GM10847 (cell line): ENCODE results near the gene VCX.
"Not testable (repeated sequence)": the region's sequence is repeated elsewhere in the genome, so short reads cannot be mapped to it uniquely, and the experiment has no call there.

ENCODE experiments used
- POLR2A ChIP-seq: IDR thresholded peaks from 2 replicates; pipeline ENCODE4 v1.6.1; 2011; ENCODE audit not compliant: insufficient read length; ENCODE audit errors: extremely low read depth

The VCX gene

DNA sequence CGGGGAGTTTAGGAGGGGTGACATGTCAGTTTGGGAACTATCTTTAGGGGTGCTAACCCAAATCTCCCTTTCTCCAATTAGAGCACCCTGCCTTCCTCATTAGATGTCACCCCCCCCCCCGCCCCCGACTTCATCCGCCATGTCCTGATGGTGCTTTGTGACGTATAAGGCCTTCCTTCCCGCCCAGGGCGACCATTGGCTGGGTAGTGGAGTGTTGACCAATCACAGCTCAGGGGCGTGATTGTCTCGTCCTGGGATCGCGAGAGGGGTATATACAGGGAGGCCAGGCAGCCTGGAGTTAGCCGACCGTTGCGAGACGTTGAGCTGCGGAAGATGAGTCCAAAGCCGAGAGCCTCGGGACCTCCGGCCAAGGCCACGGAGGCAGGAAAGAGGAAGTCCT lies at the start of gene VCX:
TSS of gene VCX (plus strand) at position 301 of the 400 bp plus-strand sequence. CDS start at position 334, 33 bp downstream.
- TF ChIP-seq POLR2A, result not testable (repeated sequence)

DNA sequence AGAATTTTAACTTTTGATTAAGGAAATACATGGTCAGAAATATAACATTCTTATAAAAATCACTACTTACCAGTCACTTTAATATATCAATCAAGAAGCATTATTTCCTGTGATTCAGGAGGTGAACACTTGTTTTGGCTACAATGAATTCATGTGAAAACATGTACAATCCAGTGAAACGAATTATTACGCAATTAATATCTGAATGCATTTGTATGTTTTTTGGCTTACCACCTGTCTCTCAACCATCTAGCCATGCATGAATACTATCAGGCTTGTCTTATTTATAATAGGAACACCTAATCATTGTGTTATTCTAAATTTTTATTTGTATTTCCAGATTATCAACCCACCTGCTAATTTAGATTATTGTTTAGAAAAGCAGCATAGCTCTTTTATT lies 44.6 kb upstream of the VCX start:
- no peak for TF ChIP-seq POLR2A

DNA sequence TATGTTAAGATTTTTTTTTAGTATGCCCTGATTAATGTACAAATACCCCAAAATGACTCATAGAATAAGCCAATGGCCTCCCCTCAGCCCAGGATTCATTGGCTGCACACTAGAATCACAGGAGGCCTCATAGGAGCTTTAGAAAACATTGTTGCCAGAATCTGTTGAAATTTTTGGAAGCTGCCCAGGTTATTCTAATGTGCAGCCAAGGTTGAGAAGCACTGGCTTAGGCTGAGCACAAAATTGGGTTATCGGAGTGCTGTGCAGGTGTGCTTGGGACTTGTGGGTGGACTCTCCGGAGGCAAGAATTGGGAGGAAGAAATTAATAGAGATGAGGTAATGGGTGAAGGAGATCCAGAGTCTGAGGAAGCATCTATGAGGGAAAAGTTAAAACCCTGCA lies 41.3 kb upstream of the VCX start:
- TF ChIP-seq POLR2A, result no peak

GRCh38 chrX:7815166-7815805 lies 27.7 kb upstream of the VCX start:
- TF ChIP-seq POLR2A, result no peak

DNA sequence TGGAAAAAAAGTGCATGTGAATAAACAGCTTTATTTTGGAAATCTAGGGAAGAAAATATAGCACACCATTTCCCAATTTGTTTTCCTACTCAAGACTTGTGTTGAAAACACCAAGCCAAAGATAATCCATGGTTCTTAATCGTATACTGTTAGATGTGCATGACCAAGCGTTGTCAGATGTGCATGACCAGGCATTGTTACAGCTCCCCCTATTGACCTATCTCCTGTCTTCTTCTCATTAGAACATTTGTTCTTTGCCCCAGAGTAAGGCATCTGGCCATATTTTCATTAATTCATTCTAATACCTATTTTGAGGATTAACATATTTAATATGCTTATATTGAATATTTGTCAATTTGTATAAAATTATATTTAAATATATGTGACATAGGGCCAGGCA lies 14.4 kb upstream of the VCX start:
- no peak for TF ChIP-seq POLR2A

DNA sequence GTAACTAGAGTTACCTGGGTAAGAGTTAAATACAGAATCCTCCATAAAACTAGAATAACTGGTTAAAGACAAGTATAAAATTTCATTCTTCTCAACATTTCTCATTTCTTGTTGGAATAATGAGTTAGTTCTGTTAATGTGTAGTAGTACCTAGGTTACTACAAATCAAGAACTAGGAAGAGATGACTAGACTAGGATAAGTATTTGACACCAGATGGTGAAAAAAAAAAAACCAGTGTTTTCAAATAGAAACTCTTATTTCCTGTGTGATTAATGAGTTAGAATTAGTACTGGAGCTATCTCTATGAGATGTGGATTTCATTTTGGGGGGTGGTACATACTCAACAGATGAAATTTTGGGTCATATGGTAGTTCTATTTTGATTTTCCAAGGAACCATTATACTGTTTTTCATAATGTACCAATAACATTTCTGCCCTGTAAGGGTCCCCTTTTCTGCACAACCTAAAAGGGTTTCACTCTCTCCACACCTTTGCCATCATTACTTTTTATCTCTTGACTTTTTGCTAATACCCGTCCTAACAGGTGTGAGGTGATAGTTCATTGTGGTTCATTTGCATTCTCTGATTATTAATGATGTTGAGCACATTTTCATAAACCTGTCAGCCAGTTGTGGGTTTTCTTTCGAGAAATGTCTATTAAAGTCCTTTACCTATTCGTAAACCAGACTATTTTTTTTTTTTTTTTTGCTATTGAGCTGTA lies 1.7 kb upstream of the VCX start:
- TF ChIP-seq POLR2A, result no peak

DNA sequence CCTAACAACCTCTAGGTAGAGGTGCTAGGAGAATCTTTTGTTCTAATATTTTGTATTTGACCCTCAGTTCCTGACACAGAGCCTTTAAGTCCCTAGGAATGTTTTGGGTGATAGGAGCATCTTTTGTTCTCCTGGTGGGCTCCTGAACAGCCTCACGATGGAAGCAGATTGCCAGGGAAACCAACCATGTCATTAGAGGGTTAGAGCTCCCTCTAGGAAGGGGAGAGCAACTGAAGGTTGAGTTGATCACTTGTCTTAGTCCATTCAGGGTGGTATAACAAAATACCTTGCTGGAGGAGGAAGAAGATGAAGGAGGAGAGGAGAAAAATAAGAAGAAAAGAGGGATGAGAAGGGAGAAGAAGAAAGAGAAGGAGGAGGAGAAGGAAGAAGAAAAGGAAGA lies 9.2 kb downstream of the VCX start:
- TF ChIP-seq POLR2A, result no peak

- TF ChIP-seq POLR2A, result no peak
Measured at GRCh38 chrX:7872042-7872441, 29.1 kb downstream of the VCX start.

- TF ChIP-seq POLR2A, result no peak
Measured at GRCh38 chrX:7876957-7877356, 34.0 kb downstream of the VCX start.

DNA sequence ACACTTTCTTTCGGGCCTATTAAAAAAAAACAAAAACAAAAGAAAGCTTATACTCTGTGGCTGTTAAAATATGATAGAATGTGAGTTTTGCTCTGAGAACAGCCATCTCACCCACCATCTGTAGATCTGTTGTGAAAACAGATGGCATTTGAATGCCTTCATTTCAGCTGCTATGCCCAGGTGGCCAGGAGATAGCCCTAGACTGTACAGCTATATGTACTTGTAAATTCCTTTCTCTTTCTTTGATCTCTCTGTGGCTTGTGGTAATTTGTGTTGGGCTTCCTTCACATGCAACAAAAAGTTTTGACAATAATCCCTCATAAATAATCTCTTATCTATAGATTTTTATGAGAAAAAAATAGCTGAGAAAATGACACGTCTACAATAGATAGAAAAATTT lies 46.2 kb downstream of the VCX start:
- TF ChIP-seq POLR2A, result no peak

DNA sequence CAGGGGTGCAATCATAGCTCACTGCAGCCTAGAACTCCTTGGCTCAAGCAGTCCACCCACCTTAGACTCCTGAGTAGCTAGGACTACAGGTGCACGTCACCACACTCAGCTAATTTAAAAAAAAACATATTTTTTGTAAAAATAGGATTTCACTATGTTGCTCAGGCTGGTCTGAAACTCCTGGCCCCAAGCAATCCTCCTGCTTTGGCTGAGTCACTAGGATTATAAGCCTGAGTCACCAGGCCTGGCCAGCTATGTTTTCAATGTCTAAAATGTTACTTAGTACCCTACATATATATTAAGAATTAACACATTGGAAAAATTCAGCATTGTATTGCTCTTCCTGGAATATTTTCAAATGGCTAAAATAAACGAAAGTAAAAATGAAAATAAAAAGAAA lies 46.7 kb downstream of the VCX start:
- no peak for TF ChIP-seq POLR2A

DNA sequence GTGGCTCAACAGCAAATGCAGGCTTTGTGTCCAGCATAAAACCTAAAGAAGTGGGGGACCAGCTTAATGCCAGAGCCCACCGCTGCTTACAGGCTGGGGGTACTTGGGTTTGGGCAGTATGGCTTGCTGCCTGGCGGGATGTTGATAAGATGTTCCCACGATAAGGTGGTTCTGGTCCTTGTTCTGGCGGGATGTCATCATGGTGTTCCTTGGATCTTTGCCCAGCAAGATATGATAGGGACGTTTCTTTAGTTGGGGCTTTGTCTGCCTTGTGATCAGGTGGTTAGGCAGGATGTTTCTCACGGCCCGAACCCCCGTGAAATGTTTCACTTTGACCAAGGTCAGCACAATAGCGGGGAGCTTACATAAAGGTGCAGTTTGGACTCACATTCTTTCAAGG lies 49.0 kb downstream of the VCX start:
- no peak for TF ChIP-seq POLR2A
